ELR (cell line): ENCODE results near the gene CD247.

ENCODE experiments used
- DNase-seq: peaks from one replicate; pipeline ENCODE4 v3.0.0-alpha.2; 2015; ENCODE audit warnings: low read depth

The CD247 gene

GRCh38 chr1:167413328-167413727 is 105.0 kb downstream of the CD247 start:
- no peak for DNase-seq

DNA sequence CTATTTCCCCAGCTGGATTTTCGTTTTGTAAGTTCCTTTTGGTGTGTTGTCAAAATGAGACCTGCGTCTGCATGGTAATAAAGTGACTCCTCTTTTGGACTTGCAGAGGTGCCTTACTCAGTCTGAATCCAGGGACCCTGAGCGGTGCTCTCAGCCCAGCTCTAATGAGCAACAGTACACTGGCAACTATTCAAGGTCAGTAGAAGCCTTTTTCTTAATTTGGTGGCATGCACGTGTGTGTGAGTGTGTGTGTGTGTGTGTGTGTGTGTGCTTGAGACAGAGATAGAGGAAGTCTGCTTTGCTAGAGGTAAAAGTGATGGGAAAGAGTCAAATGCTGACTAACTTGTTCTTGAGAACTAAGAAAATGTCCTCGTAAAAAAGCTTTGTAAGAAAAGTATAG is 105.4 kb downstream of the CD247 start:
- no peak for DNase-seq

DNA sequence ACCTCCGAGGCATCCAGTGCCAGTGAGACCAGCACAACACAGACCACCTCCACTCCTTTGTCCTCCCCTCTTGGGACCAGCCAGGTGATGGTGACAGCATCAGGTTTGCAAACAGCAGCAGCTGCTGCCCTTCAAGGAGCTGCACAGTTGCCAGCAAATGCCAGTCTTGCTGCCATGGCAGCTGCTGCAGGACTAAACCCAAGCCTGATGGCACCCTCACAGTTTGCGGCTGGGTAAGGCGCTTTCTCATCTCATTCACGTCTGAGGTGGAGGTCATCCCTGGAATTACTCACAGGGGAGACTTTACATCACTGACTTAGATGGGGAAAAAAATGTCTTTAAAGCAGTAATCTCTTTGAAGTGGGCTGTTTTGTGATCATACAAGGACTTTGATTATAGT is 106.3 kb downstream of the CD247 start:
- DNase-seq = no peak

GRCh38 chr1:167409183-167409582 is 109.1 kb downstream of the CD247 start:
- DNase-seq = no peak

DNA sequence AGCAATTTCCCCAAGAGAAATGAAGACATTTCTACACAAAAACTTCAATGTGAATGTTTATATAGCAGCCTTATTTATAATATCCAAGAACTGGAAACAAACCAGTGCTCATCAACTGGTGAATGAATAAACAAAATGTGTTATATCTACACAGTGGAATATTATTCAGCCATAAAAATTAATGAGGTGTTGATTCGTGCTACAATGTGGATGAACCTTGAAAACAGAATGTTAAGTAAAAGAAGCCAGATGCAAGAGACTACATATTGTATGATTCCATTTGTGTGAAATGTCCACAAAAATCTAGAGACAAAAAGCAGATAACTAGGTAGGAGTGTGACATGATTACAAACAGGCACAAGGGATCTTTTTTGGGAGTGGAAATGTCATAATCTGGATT is 110.0 kb downstream of the CD247 start:
- no peak for DNase-seq

- no peak for DNase-seq
These were observed 113.4 kb downstream of the CD247 start for GRCh38 chr1:167404908-167405307.

- no peak for DNase-seq
These were observed 114.0 kb downstream of the CD247 start for GRCh38 chr1:167404161-167404888.

- peak; percentile 56 for DNase-seq
These were observed 117.0 kb downstream of the CD247 start for GRCh38 chr1:167401260-167401873.

GRCh38 chr1:167400359-167400953 is 117.9 kb downstream of the CD247 start:
- no peak for DNase-seq

GRCh38 chr1:167392200-167392696 is 126.1 kb downstream of the CD247 start:
- DNase-seq = no peak

DNA sequence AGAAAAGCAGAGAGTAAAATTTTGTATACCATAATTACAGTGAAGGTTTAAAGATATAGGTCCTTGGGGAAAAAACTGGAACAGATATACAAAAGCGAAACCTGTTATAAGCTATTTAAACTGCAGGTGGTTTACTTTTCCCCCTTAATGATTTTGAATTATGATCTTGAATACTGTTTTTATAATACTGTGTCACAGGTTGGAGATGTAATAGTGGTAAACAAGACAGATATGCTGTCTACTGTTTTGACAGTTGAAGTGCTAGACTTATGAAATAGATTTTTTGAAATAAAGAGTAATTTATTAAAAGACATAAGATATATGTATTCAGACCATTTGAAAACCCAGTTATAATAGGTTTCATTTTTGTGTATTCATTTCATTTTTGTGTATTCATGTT is 129.4 kb downstream of the CD247 start:
- DNase-seq = no peak

DNA sequence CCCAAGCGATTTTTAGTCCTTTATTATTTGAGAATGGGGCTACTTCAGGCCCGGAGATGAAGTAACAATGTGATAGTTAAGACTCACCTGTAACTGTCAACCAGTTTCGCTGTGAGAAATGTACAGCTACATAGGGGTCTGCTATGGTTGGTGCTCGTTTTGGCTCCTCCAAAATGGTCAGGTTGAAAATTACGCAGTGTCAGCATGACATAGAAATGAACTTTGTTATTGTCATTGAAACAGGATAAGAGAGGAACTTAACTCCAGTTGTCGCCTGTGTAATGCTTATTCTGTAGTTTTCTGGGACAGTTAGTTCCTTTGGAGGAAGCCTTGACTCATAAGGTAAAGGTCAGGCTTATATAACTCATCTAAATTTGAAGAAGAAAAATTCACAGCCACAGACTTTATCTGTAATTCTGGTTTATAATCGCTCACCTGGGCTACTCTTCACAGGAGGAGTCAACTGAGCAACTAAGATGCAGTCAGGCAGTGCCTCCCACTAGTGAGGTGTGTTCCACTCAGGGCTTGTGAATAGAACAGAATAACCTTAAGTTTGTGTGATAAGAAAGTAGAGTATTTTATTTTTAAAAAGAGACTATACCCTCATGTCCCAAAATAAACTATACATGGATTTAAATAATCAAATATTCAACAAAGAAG is 130.9 kb downstream of the CD247 start:
- DNase-seq = no peak
